Superior temporal gyrus (tissue), 1 donor: Measurements from ENCODE around the gene CYB5B.

ENCODE experiments used
- DNase-seq: peaks from one replicate; pipeline ENCODE4 v3.0.0-alpha.2; 2016; ENCODE audit errors: extremely low spot score

Gene CYB5B

GRCh38 chr16:69485816-69486215 lies 61.4 kb downstream of the CYB5B start:
- no peak for DNase-seq

GRCh38 chr16:69486272-69486671 lies 61.9 kb downstream of the CYB5B start:
- DNase-seq: no peak

DNA sequence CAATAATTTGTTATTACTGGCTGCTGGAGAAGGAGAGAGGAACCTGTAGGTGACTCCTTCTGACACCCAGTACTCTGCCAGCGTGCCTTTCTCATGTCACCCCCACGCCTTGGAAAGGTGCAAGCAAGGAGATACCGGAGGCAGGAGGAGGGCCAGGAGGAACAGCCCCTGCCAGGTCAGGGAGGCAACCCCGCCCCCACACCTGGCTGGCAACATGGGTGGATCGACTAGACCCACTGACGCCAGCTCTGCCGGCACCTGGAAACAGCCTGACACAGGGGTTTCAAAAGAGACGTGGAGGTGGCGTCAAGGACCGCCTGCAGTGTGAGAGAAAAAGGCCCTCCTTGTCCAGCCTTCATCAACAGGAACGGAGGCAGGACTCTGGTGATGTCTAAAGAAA lies 62.3 kb downstream of the CYB5B start:
- DNase-seq: no peak

DNA sequence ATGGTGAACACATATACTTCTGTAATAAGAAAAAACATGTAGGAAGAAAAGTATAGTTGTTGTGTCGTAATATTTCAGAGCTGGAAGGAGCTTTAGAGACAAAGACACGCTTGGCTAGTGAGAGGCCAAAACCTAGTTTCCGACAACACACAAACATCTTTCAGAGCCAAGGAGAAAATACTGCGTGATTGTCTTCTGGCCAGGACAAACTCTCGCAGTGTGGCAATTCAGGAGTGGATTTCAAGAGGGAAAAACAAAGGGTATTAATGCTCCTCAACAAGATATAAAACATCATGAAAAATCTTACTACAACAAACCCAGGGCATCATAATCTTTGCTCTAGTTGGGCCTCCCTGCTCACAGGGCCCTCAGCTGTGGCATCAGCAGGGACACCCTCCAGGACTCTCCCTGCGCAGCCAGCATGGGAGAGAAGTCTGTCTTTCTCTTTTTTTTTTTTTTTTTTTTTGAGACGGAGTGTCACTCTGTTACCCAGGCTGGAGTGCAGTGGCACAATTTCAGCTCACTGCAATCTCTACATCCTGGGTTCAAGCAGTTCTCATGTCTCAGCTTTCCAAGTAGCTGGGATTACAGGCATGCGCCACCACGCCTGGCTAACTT lies 66.4 kb downstream of the CYB5B start:
- DNase-seq: peak; percentile 48

DNA sequence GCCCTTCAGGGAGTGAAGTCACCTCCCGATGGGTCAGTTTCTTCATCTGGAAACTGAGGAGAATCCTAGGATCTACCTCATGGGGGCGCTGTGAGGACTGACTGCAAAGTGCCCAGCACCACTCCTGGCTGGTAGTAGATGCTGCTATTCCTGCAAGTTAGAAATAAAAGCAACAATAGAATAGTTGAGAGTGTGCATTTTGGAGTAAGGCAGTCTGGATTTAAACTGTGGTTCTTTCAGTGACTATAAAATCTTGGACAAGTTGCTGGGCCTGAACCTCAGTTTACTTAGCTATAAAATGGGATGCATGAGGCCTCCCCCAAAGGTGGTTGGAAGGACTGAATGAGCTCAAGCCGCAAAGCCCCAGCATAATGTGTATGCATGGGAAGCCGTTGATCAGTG lies 70.6 kb downstream of the CYB5B start:
- no peak for DNase-seq

GRCh38 chr16:69495821-69496220 lies 71.4 kb downstream of the CYB5B start:
- peak; percentile 35 for DNase-seq

- DNase-seq: no peak
Observed at GRCh38 chr16:69496376-69496775, 72.0 kb downstream of the CYB5B start.

DNA sequence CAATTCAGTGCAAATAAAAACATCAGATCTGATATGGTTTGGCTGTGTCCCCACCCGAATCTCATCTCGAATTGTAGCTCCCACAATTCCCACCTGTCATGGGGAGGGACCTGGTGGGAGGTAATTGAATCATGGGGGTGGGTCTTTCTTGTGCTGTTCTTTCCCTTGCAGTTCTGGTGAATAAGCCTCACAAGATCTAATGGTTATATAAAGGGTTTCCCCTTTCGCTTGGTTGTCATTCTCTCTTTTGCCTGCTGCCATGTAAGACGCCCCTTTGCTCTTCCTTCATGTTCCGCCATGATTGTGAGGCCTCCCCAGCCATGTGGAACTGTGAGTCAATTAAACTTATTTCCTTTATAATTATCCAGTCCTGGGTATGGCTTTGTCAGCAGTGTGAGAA lies 72.5 kb downstream of the CYB5B start:
- DNase-seq: no peak

GRCh38 chr16:69497876-69498596 lies 73.6 kb downstream of the CYB5B start:
- no peak for DNase-seq

GRCh38 chr16:69498926-69499325 lies 74.5 kb downstream of the CYB5B start:
- no peak for DNase-seq

DNA sequence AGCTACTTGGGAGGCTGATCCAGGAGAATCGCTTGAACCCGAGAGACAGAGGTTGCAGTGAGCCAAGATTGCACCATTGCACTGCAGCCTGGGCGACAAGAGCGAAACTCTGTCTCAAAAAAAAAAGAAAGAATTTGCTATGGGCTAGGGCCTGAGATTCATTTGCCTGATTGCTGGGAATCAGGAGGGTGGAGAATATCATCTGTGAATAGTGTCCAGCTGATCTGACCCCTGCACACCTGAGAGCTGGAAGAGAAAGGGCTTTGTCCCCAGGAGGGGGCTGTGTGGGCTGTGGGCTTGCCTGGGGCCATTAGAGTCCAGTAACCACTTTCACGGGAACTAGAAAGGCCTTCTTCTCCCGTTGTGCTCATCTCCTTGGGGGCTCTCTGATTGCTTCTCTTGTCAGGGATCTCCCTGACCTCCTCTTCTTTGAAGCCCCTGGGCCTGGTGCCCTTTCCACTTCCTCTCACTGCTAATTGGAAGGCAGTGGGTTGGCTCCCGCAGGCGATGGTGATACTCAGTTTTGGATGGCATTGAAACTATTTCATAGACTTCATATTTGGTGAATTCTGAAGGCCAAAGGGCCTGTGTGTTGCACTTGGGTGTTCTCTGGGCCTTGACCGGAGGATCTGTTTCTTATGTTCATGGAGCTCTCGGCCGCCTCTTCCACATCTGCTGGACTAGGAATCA lies 75.3 kb downstream of the CYB5B start:
- DNase-seq: no peak

DNA sequence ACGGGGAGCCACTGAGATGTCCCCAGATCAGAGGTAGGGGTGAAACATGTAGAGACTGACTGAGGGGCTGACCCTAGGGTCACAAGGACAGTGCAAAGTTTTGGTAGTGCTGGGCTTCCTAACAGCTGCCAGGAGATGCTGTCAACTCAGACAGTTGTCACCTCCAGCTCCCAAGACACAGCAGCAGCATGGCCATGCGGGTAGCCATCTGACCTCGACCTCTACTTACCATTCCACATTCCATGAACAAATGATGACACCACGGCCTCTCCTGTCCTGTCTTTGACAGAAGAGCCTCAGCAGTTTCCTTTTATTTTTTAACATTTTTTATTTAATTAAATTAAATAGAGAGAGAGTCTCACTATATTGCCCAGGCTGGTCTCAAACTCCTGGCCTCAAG lies 76.1 kb downstream of the CYB5B start:
- no peak for DNase-seq

GRCh38 chr16:69501956-69502745 lies 77.7 kb downstream of the CYB5B start:
- no peak for DNase-seq

DNA sequence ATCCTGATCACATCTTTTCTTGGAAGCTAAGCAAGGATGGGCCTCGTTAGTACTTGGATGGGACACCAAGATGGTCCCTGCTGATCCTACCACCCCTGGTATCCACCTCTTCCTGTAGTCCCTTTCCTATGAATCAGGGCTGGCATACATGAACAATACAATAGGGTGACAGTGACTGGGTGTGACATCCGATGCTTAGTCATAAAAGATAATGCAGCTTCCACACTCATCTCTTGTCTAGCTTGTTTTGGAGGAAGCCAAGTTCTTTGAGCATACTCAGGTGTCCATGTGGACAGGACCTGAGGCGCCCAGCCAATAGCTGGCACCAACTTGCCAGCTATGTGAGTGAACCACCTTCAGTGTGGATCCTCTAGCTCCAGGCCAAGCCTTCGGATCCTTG lies 78.8 kb downstream of the CYB5B start:
- DNase-seq: no peak

- no peak for DNase-seq
Observed at GRCh38 chr16:69508033-69508755, 83.8 kb downstream of the CYB5B start.

- DNase-seq: no peak
Observed at GRCh38 chr16:69509125-69509524, 84.7 kb downstream of the CYB5B start.

DNA sequence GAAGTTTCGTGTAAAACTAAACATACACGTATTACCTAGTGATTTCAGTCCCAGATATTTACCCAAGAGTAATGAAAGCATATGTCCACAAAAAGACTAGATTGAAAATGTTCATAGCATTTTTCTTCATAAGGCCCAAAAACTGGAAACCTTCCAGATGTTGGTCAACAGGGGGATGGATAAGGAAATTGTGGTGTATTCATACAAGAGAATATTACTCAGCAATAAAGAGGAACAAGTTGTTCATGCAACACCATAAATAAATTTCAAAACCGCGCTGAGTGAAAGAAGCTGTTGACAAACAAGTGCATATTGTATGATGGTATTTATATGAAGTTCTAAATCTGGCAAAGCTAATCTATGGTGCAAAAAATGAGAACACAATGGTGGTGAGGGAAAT lies 87.2 kb downstream of the CYB5B start:
- DNase-seq: no peak

GRCh38 chr16:69513180-69513966 lies 89.0 kb downstream of the CYB5B start:
- no peak for DNase-seq

DNA sequence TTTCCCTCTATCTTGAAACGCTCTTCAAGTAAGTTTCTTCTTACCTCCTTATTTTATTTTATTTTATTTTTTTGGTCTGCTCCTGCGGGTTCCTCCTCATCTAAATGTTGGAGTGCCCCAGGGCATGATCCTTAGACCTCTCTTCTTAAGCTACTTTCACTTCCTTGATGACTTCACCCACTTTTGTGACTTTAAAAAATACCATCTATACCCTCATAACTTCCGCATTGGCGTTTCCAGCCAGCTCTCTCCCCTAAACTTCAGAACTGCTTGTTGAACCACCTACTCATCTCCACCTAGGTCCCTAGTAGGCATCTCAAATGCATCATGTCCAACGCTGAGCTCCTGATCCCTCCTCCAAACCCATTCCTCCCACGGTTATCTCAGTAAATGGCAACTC lies 89.9 kb downstream of the CYB5B start:
- no peak for DNase-seq
